H9 (cell line): ENCODE results near the gene ZNF521. TPM values are rescaled to one million over a fixed set of nuclear protein-coding genes. Genes with fewer than 3 reads are reported as not detected.

ENCODE experiments used
- DNase-seq: peaks from one replicate; pipeline ENCODE4 v3.0.0-alpha.2; 2017
- H2AFZ ChIP-seq: one replicate; pipeline ENCODE4 v1.6.1; 2013; ENCODE audit warnings: mild to moderate bottlenecking, low read length, control low read depth, moderate library complexity
- H2AK5ac ChIP-seq: 2 replicates; pipeline ENCODE4 v1.6.1; 2013; ENCODE audit warnings: low read length, control low read depth, mixed read lengths; ENCODE audit not compliant: insufficient read length
- H2BK120ac ChIP-seq: one replicate; pipeline ENCODE4 v1.6.1; 2013; ENCODE audit warnings: low read depth, mild to moderate bottlenecking, low read length, control low read depth, inconsistent platforms; ENCODE audit not compliant: poor library complexity, severe bottlenecking
- H2BK12ac ChIP-seq: 2 replicates; pipeline ENCODE4 v1.6.1; 2013; ENCODE audit warnings: low read length, control low read depth, mixed read lengths, low read depth; ENCODE audit not compliant: insufficient read length
- H2BK15ac ChIP-seq: 2 replicates; pipeline ENCODE4 v1.6.1; 2013; ENCODE audit warnings: low read depth, low read length, control low read depth
- H2BK20ac ChIP-seq: one replicate; pipeline ENCODE4 v1.6.1; 2013; ENCODE audit warnings: low read depth, mild to moderate bottlenecking, low read length, control low read depth, inconsistent platforms; ENCODE audit not compliant: poor library complexity, severe bottlenecking
- H2BK5ac ChIP-seq: 2 replicates; pipeline ENCODE4 v1.6.1; 2013; ENCODE audit warnings: low read length, control low read depth, mixed read lengths; ENCODE audit not compliant: insufficient read length
- H3K14ac ChIP-seq: 2 replicates; pipeline ENCODE4 v1.6.1; 2013; ENCODE audit warnings: low read length, control low read depth; ENCODE audit not compliant: insufficient read depth
- H3K18ac ChIP-seq: 2 replicates; pipeline ENCODE4 v1.6.1; 2013; ENCODE audit warnings: low read depth, mild to moderate bottlenecking, mixed read lengths, low read length, control low read depth; ENCODE audit not compliant: insufficient read length
- H3K23ac ChIP-seq: 2 replicates; pipeline ENCODE4 v1.6.1; 2013; ENCODE audit warnings: low read length, control low read depth, mixed read lengths, low read depth; ENCODE audit not compliant: insufficient read length
- H3K23me2 ChIP-seq: 2 replicates; pipeline ENCODE4 v1.6.1; 2013; ENCODE audit warnings: low read depth, mild to moderate bottlenecking, mixed read lengths, low read length, control low read depth; ENCODE audit not compliant: insufficient read length, poor library complexity, severe bottlenecking
- H3K27ac ChIP-seq: 2 replicates; pipeline ENCODE4 v1.5.1; 2013; ENCODE audit warnings: low read length, control low read depth, mixed read lengths, low read depth; ENCODE audit not compliant: insufficient read length
- H3K27me3 ChIP-seq: 2 replicates; pipeline ENCODE4 v1.6.1; 2013; ENCODE audit warnings: low read length, control low read depth, inconsistent platforms; ENCODE audit not compliant: insufficient read depth
- H3K4ac ChIP-seq: 2 replicates; pipeline ENCODE4 v1.6.1; 2013; ENCODE audit warnings: low read depth, mild to moderate bottlenecking, control low read depth, inconsistent platforms, low read length, moderate library complexity
- H3K4me1 ChIP-seq: 2 replicates; pipeline ENCODE4 v1.6.1; 2013; ENCODE audit warnings: low read length, control low read depth, inconsistent platforms; ENCODE audit not compliant: insufficient read depth
- H3K4me2 ChIP-seq: 2 replicates; pipeline ENCODE4 v1.6.1; 2013; ENCODE audit warnings: low read length, control low read depth, mixed read lengths; ENCODE audit not compliant: insufficient read length, insufficient read depth
- H3K56ac ChIP-seq: 2 replicates; pipeline ENCODE4 v1.6.1; 2013; ENCODE audit warnings: low read depth, mild to moderate bottlenecking, mixed read lengths, low read length, control low read depth; ENCODE audit not compliant: insufficient read length
- H3K79me1 ChIP-seq: 2 replicates; pipeline ENCODE4 v1.6.1; 2013; ENCODE audit warnings: low read depth, mild to moderate bottlenecking, moderate library complexity, low read length, control low read depth, inconsistent platforms; ENCODE audit not compliant: insufficient read depth, poor library complexity, severe bottlenecking
- H3K79me2 ChIP-seq: 2 replicates; pipeline ENCODE4 v1.6.1; 2013; ENCODE audit warnings: low read length, control low read depth, inconsistent platforms; ENCODE audit not compliant: insufficient read depth
- H3K9ac ChIP-seq: 2 replicates; pipeline ENCODE4 v1.6.1; 2013; ENCODE audit warnings: low read length, control low read depth, mixed read lengths; ENCODE audit not compliant: insufficient read length; ENCODE audit errors: extremely low read depth
- H3K9me3 ChIP-seq: one replicate; pipeline ENCODE4 v1.6.1; 2013; ENCODE audit warnings: low read depth, low read length, inconsistent platforms; ENCODE audit not compliant: control insufficient read depth
- H3T11ph ChIP-seq: one replicate; pipeline ENCODE4 v1.6.1; 2013; ENCODE audit warnings: mild to moderate bottlenecking, low read length, control low read depth, inconsistent platforms
- H4K20me1 ChIP-seq: one replicate; pipeline ENCODE4 v1.6.1; 2013; ENCODE audit not compliant: control insufficient read depth, insufficient read length, insufficient read depth
- H4K5ac ChIP-seq: 2 replicates; pipeline ENCODE4 v1.6.1; 2013; ENCODE audit warnings: low read depth, mild to moderate bottlenecking, mixed read lengths, low read length, control low read depth; ENCODE audit not compliant: insufficient read length
- H4K8ac ChIP-seq: replicated peaks from 2 replicates; pipeline ENCODE4 v1.6.1; 2013; ENCODE audit warnings: low read length, control low read depth, mixed read lengths, low read depth; ENCODE audit not compliant: insufficient read length
- H4K91ac ChIP-seq: 2 replicates; pipeline ENCODE4 v1.6.1; 2013; ENCODE audit warnings: low read depth, mild to moderate bottlenecking, moderate library complexity, mixed read lengths, low read length, control low read depth; ENCODE audit not compliant: insufficient read length
- H3K27ac Mint-ChIP-seq, 3 experiments: 2 replicates in 2 of 3; 3 replicates in 1 of 3; pipeline ENCODE4 v1.8.0; 2020 to 2021; ENCODE audit warnings: mixed read lengths in 3 of 3, mild to moderate bottlenecking in 1 of 3, moderate library complexity in 1 of 3
- H3K27me3 Mint-ChIP-seq: 2 replicates; pipeline ENCODE4 v1.8.0; 2021; ENCODE audit warnings: low read depth, mild to moderate bottlenecking, moderate library complexity, mixed read lengths
- H3K36me3 Mint-ChIP-seq, 3 experiments: 2 replicates in 2 of 3; 3 replicates in 1 of 3; pipeline ENCODE4 v1.8.0; 2020 to 2021; ENCODE audit warnings: low read depth in 3 of 3, mixed read lengths in 3 of 3; ENCODE audit not compliant: insufficient read depth in 1 of 3
- H3K4me1 Mint-ChIP-seq, 2 experiments: 2 replicates each; pipeline ENCODE4 v1.8.0; 2020; ENCODE audit warnings: mixed read lengths in 2 of 2
- H3K4me3 Mint-ChIP-seq, 2 experiments: 2 replicates in 1 of 2; 3 replicates in 1 of 2; pipeline ENCODE4 v1.8.0; 2020 to 2021; ENCODE audit warnings: mild to moderate bottlenecking in 2 of 2, mixed read lengths in 2 of 2, moderate library complexity in 1 of 2
- H3K9me3 Mint-ChIP-seq, 2 experiments: 2 replicates in 1 of 2; 3 replicates in 1 of 2; pipeline ENCODE4 v1.8.0; 2020; ENCODE audit warnings: mild to moderate bottlenecking in 2 of 2, mixed read lengths in 2 of 2, moderate library complexity in 1 of 2
- CTCF ChIP-seq: fragments of 200-600 bp; sonication (generic); conservative IDR thresholded peaks from 3 replicates; pipeline ENCODE4 v1.8.0; 2021; ENCODE audit warnings: antibody characterized with exemption, mild to moderate bottlenecking
- WGBS: extraction: QIAGEN DNeasy Blood & Tissue Kit; methylation state at CpG from one replicate; pipeline ENCODE4 v1.1.7; 2013; ENCODE audit warnings: missing lambda C conversion rate, low lambda C conversion rate, mixed read lengths; ENCODE audit not compliant: insufficient read length; ENCODE audit errors: extremely low coverage; 5-methylcytosine and 5-hydroxymethylcytosine counted together
- total RNA-seq: library from RNA; stranded (reverse); gene quantifications from 2 replicates; pipeline ENCODE4 v1.2.1, GENCODE V29; 2021

Gene ZNF521
- total RNA-seq, 1 experiment from 2014 or later = 3.3 TPM

GRCh38 chr18:25137197-25137472, 214.8 kb downstream of the ZNF521 start:
- no peak overlapping the region for H3K56ac ChIP-seq
- H3K79me1 ChIP-seq = no peaks in the 10 kb centered on the region
- H3K9me3 ChIP-seq = no peaks in the 10 kb centered on the region
- no peaks in the 10 kb centered on the region; the same call in 1 of the 2 replicates for H3K4me1 ChIP-seq
- H2AFZ ChIP-seq = no peak overlapping the region
- no peak overlapping the region for H3K4me2 ChIP-seq
- no peak overlapping the region for H3K4ac ChIP-seq
- H2BK5ac ChIP-seq = no peak overlapping the region
- no peaks in the 10 kb centered on the region for H3K27me3 ChIP-seq
- Mint-ChIP-seq H3K4me1 (peaks cover 4 to 19% of the 10 kb centered on the region in 2 experiments; a peak in 2 of 4 replicates), H3K4me3 (no peak overlapping the region), H3K27ac (no peak overlapping the region; a peak in 1 of 7 replicates), H3K27me3 (no peaks in the 10 kb centered on the region; the same call in 1 of the 2 replicates), H3K9me3 (no peaks in the 10 kb centered on the region), H3K36me3 (no peaks in the 10 kb centered on the region)
- no peaks in the 10 kb centered on the region for H3K79me2 ChIP-seq
- no peak overlapping the region for H2BK12ac ChIP-seq
- no peak overlapping the region for H2BK20ac ChIP-seq
- H2AK5ac ChIP-seq = no peak overlapping the region
- H3K18ac ChIP-seq = no peak overlapping the region
- no peak overlapping the region for H2BK120ac ChIP-seq
- no peak overlapping the region for H3T11ph ChIP-seq
- no peak overlapping the region for H3K14ac ChIP-seq
- H4K5ac ChIP-seq = no peak overlapping the region
- WGBS = no CpG with 5 or more reads among the region's 4 CpGs
- no peaks in the 10 kb centered on the region for H3K23me2 ChIP-seq
- H4K91ac ChIP-seq = no peak overlapping the region
- TF ChIP-seq CTCF = no peak
- H4K20me1 ChIP-seq = no peaks in the 10 kb centered on the region
- no peak overlapping the region for H3K27ac ChIP-seq
- no peak overlapping the region for H4K8ac ChIP-seq
- H3K9ac ChIP-seq = no peak overlapping the region
- no peak for DNase-seq
- no peak overlapping the region for H3K23ac ChIP-seq
- H2BK15ac ChIP-seq = no peak overlapping the region
